Naive B cell (primary cell): ENCODE data around the gene STARD13. TPM values are rescaled to one million over a fixed set of nuclear protein-coding genes. Genes with fewer than 3 reads are reported as not detected.

Experiments
- ATAC-seq, 2 donors: fragments of 150-1000 bp; cut with Tn5 transposase; 2 replicates each; pipeline ENCODE4 v1.10.0; 2021; ENCODE audit warnings: low read depth in 2 of 2, mild to moderate bottlenecking in 2 of 2, moderate library complexity in 2 of 2
- DNase-seq: peaks from one replicate; pipeline ENCODE4 v3.0.0; 2022
- H3K27ac Mint-ChIP-seq, 6 donors: one replicate each; pipeline ENCODE4 v1.8.0; 2020 to 2022; ENCODE audit warnings: mild to moderate bottlenecking in 6 of 6, mixed read lengths in 6 of 6, moderate library complexity in 5 of 6, inconsistent platforms in 2 of 6
- H3K27me3 Mint-ChIP-seq, 3 donors: one replicate each; pipeline ENCODE4 v1.8.0; 2021 to 2022; ENCODE audit warnings: mixed read lengths in 3 of 3, mild to moderate bottlenecking in 1 of 3
- H3K36me3 Mint-ChIP-seq, 2 donors: one replicate each; pipeline ENCODE4 v1.8.0; 2020 to 2022; ENCODE audit warnings: mixed read lengths in 2 of 2, inconsistent platforms in 1 of 2, mild to moderate bottlenecking in 1 of 2
- H3K4me1 Mint-ChIP-seq, 3 donors: one replicate each; pipeline ENCODE4 v1.8.0; 2020 to 2022; ENCODE audit warnings: mixed read lengths in 3 of 3, inconsistent platforms in 1 of 3, mild to moderate bottlenecking in 1 of 3, moderate library complexity in 1 of 3
- H3K4me3 Mint-ChIP-seq, 8 donors: one replicate each; pipeline ENCODE4 v1.8.0; 2020 to 2022; ENCODE audit warnings: mild to moderate bottlenecking in 8 of 8, mixed read lengths in 8 of 8, moderate library complexity in 8 of 8, inconsistent platforms in 2 of 8
- H3K9me3 Mint-ChIP-seq, 7 donors: one replicate each; pipeline ENCODE4 v1.8.0; 2020 to 2022; ENCODE audit warnings: mixed read lengths in 7 of 7, mild to moderate bottlenecking in 5 of 7, inconsistent platforms in 2 of 7, moderate library complexity in 1 of 7
- polyA plus RNA-seq, 6 donors: library from polyadenylated mRNA; unstranded; fragments of 300-500 nt; fragmentation: Illumina TruSeq; gene quantifications; one replicate each; pipeline ENCODE4 v1.2.3, GENCODE V29; 2021; ENCODE audit warnings: low read depth in 6 of 6

Gene STARD13
- polyA plus RNA-seq, 6 donors from 2014 or later, result 0.61 TPM; not detected in 5

DNA sequence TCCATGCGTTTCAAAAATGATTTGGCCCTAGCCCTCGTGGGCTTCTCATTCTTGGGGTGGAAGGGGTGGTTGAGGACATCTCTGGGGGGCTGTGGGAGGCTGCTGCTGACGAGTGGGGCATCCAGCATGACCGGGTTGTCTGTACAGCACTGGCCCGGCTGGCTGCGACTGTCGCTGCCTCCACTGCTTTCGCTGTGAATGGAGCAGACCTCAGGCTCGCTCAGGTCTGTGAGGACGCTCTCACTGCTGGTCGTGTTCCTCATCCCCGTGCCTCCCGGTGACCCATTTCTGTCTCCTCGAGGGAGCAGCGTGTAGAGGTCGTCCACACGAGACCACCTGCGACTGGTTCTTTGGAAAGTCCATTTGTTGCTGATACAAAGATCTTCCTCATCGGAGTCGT, 155.7 kb downstream of the STARD13 start:
- Mint-ChIP-seq H3K9me3 (peaks cover 0 to 15% (median 5%) of the 10 kb centered on the region in 7 donors), H3K27me3 (peaks cover 0 to 8% (median 0%) of the 10 kb centered on the region in 3 donors), H3K4me1 (peaks cover 0 to 4% (median 0%) of the 10 kb centered on the region in 3 donors), H3K4me3 (no peak overlapping the region), H3K27ac (no peak overlapping the region), H3K36me3 (peaks cover 6 to 7% of the 10 kb centered on the region in 2 donors)
- ATAC-seq (no peak), DNase-seq (no peak)

DNA sequence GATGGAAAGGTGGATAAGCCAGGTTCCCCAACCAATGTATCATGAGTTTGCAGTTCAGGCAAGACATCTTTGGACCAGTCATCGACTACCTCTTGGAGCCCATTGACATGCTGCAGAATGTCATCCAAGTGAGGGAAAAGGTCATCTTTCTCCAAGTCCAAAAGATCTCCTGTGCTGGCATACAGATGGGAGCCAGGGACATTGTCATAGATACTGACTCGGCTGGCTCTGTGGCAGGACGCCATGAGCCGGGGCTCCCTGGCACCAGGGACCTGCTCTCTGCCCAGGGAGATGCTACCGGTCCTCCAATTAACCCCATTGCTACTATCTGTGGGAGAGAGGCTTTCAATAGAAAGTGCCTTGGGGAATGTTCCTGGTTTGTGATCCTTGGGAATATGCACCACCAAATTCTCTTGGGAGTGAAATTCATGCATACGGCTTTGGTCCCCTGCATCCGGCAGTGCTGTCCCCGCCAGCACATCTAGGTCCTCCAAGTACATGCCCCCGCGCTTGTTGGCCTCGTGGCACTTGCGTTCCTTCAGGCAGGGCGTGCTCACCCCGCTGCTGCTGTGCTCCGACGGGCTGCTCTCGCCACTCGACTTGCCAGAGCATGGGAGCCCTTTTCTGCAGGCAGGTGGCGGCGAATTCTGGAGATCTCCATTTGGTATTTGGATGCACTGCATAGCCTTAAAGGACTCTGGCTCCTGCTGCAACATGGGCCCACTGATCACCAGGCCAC, 156.3 kb downstream of the STARD13 start:
- peaks cover 0 to 8% (median 0%) of the 10 kb centered on the region in 3 donors for H3K27me3 Mint-ChIP-seq
- peaks cover 0 to 4% (median 0%) of the 10 kb centered on the region in 3 donors for H3K4me1 Mint-ChIP-seq
- H3K9me3 Mint-ChIP-seq, result peaks cover 0 to 8% (median 5%) of the 10 kb centered on the region in 7 donors
- no peak overlapping the region for H3K4me3 Mint-ChIP-seq
- DNase-seq, result no peak
- ATAC-seq, result no peak
- H3K36me3 Mint-ChIP-seq, result peaks cover 6 to 7% of the 10 kb centered on the region in 2 donors
- no peak overlapping the region for H3K27ac Mint-ChIP-seq

DNA sequence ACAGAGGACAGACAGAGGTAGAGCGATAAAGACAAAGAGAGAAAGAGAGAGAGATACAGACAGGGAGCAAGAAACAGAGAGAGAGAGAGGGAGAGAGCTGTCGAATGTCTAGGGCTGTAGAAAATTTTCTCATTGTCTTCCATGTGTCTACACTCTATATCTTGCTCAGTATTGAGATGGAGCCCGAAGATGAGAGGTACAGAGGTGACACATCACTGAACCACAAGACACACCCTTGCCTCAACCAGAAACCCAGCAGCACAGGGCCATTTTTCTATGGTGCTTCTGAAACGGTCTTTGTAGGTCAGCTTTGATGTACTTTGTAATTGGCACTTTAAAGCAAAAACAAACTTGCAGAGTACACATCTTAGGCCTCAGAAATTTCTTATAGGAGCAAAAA, 157.4 kb downstream of the STARD13 start:
- Mint-ChIP-seq H3K4me1 (peaks cover 0 to 4% (median 0%) of the 10 kb centered on the region in 3 donors), H3K36me3 (peaks cover 6 to 7% of the 10 kb centered on the region in 2 donors), H3K27ac (no peak overlapping the region), H3K4me3 (no peak overlapping the region), H3K27me3 (peaks cover 0 to 14% (median 5%) of the 10 kb centered on the region in 3 donors), H3K9me3 (peaks cover 0 to 8% (median 0%) of the 10 kb centered on the region in 7 donors)
- no peak for ATAC-seq
- no peak for DNase-seq

DNA sequence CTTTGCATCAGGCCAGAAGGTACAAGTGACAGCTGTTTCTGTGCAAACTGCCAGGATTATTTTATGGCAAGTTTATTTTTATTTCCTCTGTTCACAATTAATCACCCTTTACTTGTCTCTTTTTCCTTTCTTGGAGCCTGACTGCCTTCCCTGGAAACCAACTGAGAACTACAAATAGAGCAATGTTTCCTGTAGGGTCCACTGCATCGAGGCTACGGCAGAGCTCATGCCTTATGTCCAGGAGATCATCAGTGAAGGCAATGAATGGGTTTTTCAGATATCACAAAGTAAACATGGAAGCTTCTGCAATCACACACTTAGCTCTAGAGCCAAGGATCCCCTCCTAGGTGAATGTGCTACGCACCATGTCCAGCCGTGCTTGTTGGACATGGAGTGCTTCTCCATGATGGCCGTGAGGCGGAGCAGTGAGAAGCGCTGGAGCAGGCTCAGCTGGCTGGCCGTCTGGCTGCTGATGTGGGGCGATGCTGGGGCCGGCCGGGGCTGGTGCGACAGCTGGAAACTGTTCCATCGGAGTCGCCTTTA, 158.5 kb downstream of the STARD13 start:
- Mint-ChIP-seq H3K27me3 (peaks cover 0 to 14% (median 5%) of the 10 kb centered on the region in 3 donors), H3K9me3 (peaks cover 0 to 5% (median 0%) of the 10 kb centered on the region in 7 donors), H3K27ac (no peak overlapping the region), H3K4me1 (peaks cover 0 to 4% (median 0%) of the 10 kb centered on the region in 3 donors), H3K36me3 (peaks cover 6 to 7% of the 10 kb centered on the region in 2 donors), H3K4me3 (no peak overlapping the region)
- no peak for DNase-seq
- no peak for ATAC-seq

DNA sequence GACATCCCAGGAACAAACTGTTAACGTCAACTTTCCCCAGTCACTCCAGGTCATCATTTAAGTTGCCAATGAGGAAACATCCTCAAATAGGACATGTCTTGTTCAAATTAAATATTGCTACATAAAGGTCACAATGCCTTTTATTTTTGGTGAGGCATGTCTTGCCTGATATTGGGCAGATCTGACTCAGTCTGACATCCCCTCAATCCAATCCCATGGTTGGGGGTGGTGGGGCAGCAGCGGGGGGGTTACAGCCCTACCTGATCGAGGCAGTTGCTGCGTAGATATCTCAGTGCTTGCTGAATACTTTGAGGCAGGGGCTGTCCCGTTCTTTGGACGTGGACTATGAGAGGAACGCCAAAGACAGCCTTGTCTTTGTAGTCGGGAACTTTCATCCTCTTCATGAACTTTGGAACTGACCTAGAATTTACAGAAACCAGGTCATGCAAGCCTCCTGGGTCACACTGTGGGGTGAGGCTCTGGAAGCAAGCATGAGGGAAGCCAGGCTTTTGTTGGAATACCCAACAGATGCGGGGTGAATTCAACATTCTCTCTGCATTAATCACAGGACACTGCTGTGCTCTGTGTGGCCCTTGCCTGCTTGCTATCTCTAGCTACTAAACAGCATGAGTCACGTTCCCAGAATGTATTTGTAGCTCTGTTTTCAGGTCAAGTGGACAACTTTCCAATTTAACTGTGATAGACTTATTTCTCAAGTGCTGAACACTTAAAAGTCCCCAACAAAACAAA, 159.6 kb downstream of the STARD13 start:
- DNase-seq (no peak), ATAC-seq (no peak)
- no peak overlapping the region for H3K27ac Mint-ChIP-seq

DNA sequence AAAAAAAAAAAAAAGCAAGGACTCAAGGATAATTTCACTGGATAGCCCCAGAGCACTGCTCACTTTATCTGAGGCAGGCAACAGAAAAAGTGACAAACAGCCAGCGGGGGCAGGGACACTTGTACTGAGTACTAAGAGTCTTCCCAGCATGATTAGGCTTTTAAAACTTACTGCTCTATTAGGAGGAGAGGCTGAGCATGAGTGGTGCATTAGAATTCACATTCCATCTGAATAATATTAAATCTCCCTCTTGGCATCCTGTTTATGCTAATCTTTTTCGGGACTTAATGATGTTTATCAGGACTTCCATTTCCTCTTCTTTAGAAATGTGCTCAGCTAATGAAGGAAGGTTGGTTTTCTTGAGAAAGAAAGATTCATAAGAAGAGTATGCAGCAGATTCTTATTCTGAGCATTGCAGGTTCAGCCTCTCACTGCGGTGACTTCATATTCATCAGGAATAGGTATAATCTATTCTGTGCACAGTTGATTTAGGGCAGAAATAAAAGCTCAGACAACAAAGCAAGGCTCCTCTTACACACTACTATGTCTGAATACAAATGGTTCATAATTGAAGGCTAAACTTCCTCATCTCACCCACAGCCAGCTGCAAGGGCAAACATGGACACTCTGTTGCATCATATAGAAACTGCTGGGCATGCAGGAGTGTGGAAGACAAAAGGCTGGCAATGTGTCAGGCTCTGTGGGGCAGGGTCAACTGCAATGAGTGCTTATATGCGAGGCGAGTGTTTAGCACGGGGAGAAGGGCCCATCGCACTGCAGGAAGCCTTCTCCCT, 162.3 kb downstream of the STARD13 start:
- ATAC-seq, result no peak
- H3K4me3 Mint-ChIP-seq, result no peak overlapping the region

More for the DNA sequence above, 159.6 kb downstream of the STARD13 start:
- H3K36me3 Mint-ChIP-seq, result peaks cover 6 to 7% of the 10 kb centered on the region in 2 donors
- H3K27me3 Mint-ChIP-seq, result peaks cover 0 to 14% (median 5%) of the 10 kb centered on the region in 3 donors
- H3K4me1 Mint-ChIP-seq, result peaks cover 0 to 4% (median 0%) of the 10 kb centered on the region in 3 donors
- H3K4me3 Mint-ChIP-seq, result no peak overlapping the region
- peaks cover 0 to 5% (median 0%) of the 10 kb centered on the region in 7 donors for H3K9me3 Mint-ChIP-seq

DNA sequence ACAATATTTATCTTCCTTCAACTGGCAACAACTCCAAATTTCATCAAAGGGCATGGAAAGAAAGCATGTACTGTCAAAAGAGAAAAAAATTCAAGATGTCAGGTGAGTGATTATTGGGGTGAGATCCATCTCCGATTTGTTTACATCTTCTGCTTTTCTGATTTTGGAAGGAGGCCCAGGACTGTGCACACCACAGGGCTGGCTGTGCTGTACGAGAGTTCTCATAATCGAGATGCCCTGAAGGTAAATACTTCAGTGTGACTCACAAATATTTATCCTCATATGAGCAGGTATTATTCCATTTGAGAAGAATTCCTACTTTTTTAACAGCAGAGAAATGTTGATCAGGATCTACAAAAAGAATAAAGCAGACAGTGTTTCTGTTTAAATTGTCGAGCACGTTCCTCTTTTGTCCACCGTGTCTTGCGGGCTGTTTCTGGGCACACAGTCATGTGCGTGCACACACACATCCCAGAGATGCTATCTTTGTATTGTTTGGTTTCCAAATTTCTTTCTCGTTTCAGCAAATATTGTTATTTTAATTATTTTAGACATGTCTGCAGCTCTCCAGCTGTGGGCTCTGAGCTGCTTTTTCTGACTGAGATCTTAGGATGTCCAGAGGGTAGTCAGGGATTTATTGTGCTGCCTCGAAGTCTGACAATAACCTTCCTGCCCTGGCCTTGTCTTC, 165.6 kb downstream of the STARD13 start:
- no peak for ATAC-seq
- Mint-ChIP-seq H3K27me3 (peaks cover 10 to 17% (median 13%) of the 10 kb centered on the region in 3 donors), H3K27ac (no peak overlapping the region)

More for the DNA sequence above, 162.3 kb downstream of the STARD13 start:
- Mint-ChIP-seq H3K27ac (no peak overlapping the region), H3K4me1 (no peaks in the 10 kb centered on the region), H3K27me3 (peaks cover 5 to 7% (median 5%) of the 10 kb centered on the region in 3 donors), H3K36me3 (no peaks in the 10 kb centered on the region), H3K9me3 (no peaks in the 10 kb centered on the region)
- no peak for DNase-seq

DNA sequence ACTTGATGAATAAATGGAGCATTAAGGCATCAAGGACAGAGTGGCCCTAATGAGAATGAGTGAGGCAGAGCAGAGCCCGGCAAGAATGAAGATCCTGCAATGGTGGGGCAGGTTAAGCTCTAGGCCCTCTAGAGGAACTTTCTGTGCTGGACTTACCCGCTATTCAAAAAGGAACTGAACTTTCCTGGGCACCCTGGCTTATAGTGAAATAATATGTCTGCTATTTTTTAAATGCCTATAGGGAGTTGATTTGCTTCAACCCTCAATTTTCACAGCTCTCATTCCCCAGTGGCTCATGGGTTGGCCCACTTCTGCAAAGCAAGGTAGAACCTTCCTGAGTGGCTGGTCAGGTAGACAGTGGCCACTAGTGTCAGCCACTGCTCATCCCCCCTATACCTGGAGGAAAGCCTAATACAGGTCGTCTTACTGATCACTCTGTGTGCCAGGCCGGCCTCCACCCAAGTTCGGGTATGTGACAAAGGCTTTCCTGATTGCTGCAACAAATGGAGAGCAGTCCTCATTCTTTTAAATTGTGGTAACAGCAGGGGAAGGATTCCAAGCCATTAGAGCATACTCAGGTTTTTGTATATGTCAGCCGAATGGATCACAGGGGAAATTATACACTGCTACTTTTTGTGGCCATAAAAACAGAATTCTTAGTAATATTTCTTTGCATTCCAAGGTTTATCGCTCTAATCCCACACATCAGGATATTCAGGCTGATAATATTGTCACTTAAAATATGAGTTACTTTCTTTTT, 166.4 kb downstream of the STARD13 start:
- no peak for ATAC-seq
- no peak for DNase-seq
- no peaks in the 10 kb centered on the region for H3K4me1 Mint-ChIP-seq
- H3K36me3 Mint-ChIP-seq, result no peaks in the 10 kb centered on the region
- H3K27ac Mint-ChIP-seq, result no peak overlapping the region
- peaks cover 0 to 2% (median 0%) of the 10 kb centered on the region in 7 donors for H3K9me3 Mint-ChIP-seq
- peaks cover 10 to 22% (median 18%) of the 10 kb centered on the region in 3 donors for H3K27me3 Mint-ChIP-seq
- H3K4me3 Mint-ChIP-seq, result no peak overlapping the region

More for the DNA sequence above, 165.6 kb downstream of the STARD13 start:
- Mint-ChIP-seq H3K4me1 (no peaks in the 10 kb centered on the region), H3K36me3 (no peaks in the 10 kb centered on the region), H3K9me3 (no peaks in the 10 kb centered on the region), H3K4me3 (no peak overlapping the region)
- no peak for DNase-seq

DNA sequence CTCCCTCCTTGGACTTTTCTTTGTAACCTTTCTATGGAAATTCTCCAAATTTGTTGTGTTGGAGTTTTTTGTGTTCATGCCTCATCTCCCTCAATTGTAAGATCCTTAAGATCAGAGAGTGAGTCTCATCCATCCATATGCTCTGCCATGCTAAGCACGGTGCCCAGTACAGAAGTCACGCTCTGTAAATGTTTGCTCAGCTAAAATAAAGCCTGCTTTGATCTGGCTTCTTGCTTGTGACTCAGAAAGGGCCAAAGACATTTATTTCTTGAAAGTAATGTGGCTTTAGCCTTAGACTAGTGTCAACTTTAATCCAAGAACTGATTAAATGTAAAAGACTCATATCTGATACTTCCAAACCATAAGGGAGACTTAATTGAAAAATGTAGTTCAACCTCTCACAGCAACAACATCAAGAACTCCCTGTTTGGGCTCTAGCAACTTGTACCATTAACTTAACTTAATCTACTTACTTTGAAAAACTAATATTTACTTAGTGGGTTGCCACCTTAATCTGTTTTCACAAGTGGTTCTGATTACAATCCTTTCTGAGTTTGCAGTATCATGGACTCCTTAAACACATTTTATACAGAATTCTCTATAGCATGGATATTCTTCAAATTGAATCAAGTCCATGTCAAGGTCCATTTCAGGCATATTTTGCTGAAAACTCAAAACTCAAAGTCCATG, 169.1 kb downstream of the STARD13 start:
- Mint-ChIP-seq H3K36me3 (no peaks in the 10 kb centered on the region), H3K27me3 (peaks cover 10 to 25% (median 12%) of the 10 kb centered on the region in 3 donors), H3K27ac (no peak overlapping the region), H3K4me1 (peaks cover under 1 to 8% (median 3%) of the 10 kb centered on the region in 3 donors), H3K9me3 (peaks cover 0 to 2% (median 0%) of the 10 kb centered on the region in 7 donors), H3K4me3 (no peak overlapping the region)
- no peak for DNase-seq
- ATAC-seq, result no peak

DNA sequence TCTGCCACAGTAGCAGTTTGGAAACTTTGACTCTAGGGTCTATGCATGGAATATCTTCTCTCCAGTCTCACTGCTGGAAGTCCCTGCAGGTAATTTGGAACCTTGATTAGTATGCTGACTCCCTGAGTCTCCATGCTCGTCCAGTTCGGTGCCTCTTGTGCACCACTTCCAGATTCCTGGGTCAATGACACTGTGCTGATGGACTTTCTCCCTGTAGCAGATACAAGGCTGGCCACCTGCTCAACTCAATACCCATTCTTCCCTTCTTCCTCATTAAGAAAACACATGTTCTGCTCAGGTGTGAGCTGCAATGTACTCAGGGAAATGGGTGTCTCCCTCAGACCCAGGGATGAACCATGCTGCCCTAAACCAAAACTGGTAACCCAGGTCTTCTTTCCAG, 170.3 kb downstream of the STARD13 start:
- H3K9me3 Mint-ChIP-seq, result peaks cover 0 to 2% (median 0%) of the 10 kb centered on the region in 7 donors
- H3K36me3 Mint-ChIP-seq, result no peaks in the 10 kb centered on the region
- H3K4me1 Mint-ChIP-seq, result peaks cover 12 to 20% (median 15%) of the 10 kb centered on the region in 3 donors
- H3K27ac Mint-ChIP-seq, result no peak overlapping the region
- peaks cover 10 to 25% (median 12%) of the 10 kb centered on the region in 3 donors for H3K27me3 Mint-ChIP-seq
- no peak overlapping the region for H3K4me3 Mint-ChIP-seq
- no peak for ATAC-seq
- no peak for DNase-seq

DNA sequence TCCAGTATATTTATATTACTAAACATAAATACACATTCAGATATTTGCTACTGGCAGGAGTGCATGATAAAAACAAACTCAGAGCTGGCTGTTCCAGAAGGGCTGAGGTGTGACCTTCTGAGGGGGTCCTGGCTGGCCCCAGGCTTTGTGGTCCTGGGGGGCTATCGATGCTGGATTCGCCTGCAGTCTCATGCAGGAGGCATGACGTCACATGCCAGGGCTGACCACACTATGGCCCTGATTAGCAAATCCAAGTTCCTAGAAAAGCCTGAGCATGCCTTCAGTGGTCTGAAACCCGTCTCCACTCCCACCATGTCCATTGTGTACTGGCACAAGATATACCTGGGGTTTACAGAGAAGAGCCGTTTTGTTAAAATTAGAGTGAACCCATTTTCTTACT, 171.4 kb downstream of the STARD13 start:
- peak overlapping the region in 1 of 8 donors; percentile 67 for H3K4me3 Mint-ChIP-seq
- H3K36me3 Mint-ChIP-seq, result no peaks in the 10 kb centered on the region
- peaks cover 0 to 2% (median 0%) of the 10 kb centered on the region in 7 donors for H3K9me3 Mint-ChIP-seq
- DNase-seq (no peak), ATAC-seq (no peak)
- peaks cover 14 to 25% (median 23%) of the 10 kb centered on the region in 3 donors for H3K4me1 Mint-ChIP-seq
- H3K27ac Mint-ChIP-seq, result no peak overlapping the region
- H3K27me3 Mint-ChIP-seq, result peaks cover 12 to 25% (median 14%) of the 10 kb centered on the region in 3 donors
